ENCODE data around the gene PDCL2. TPM values are rescaled to one million over a fixed set of nuclear protein-coding genes. Genes with fewer than 3 reads are reported as not detected.

PDCL2 gene
- total and polyA plus RNA-seq, 2 of the 13 experiments (the other 11 are each of a cell fraction or from before 2014, with no cell fraction given) = not detected

GRCh38 chr4:55546756-55547465, 45.1 kb downstream of the PDCL2 start, which contains the start of gene CLOCK (continued):
- peak; percentile 58; the same call in 1 of the 2 replicates for TF ChIP-seq ARNT2 (CRISPR knock-in tag; IDR thresholded peaks at IDR 0.05; ENCODE audit: low read depth)
- peak; percentile 48; the same call in 1 of the 2 replicates for TF ChIP-seq ATF2 (CRISPR knock-in tag; IDR thresholded peaks at IDR 0.05)
- no peak; the same call in 1 of the 2 replicates for TF ChIP-seq WIZ (CRISPR knock-in tag; IDR thresholded peaks at IDR 0.05)
- no peak for TF ChIP-seq HMG20A (CRISPR knock-in tag; IDR thresholded peaks at IDR 0.05; ENCODE audit: borderline replicate concordance)
- TF ChIP-seq HNF1B (CRISPR knock-in tag; IDR thresholded peaks at IDR 0.05) = peak; percentile 41; the same call in 1 of the 2 replicates
- TF ChIP-seq CHD4 (IDR thresholded peaks at IDR 0.05; ENCODE audit: borderline replicate concordance, low read length) = no peak
- 0 out of 2 replicates have a peak, but pooled peaks have one; percentile 37 for TF ChIP-seq AHDC1 (CRISPR knock-in tag; IDR thresholded peaks at IDR 0.05; ENCODE audit: borderline replicate concordance)
- peak; percentile 44; the same call in 1 of the 2 replicates for TF ChIP-seq ZNF224 (CRISPR knock-in tag; IDR thresholded peaks at IDR 0.05)
- TF ChIP-seq MIER3 (CRISPR knock-in tag; IDR thresholded peaks at IDR 0.05; ENCODE audit: borderline replicate concordance) = no peak
- TF ChIP-seq IRF1 (CRISPR knock-in tag; IDR thresholded peaks at IDR 0.05; ENCODE audit: low read depth) = no peak
- no peak for TF ChIP-seq FOXA3 (CRISPR knock-in tag; IDR thresholded peaks at IDR 0.05)
- TF ChIP-seq NR1H2 (CRISPR knock-in tag; IDR thresholded peaks at IDR 0.05; ENCODE audit: borderline replicate concordance, low read depth) = 0 out of 2 replicates have a peak, but pooled peaks have one; percentile 44
- TF ChIP-seq ZNF256 (CRISPR knock-in tag; conservative IDR thresholded peaks at IDR 0.05) = no peak
- 0 out of 2 replicates have a peak, but pooled peaks have one; percentile 31 for TF ChIP-seq ZNF230 (CRISPR knock-in tag; IDR thresholded peaks at IDR 0.05)
- no peak for TF ChIP-seq FOXM1 (CRISPR knock-in tag; IDR thresholded peaks at IDR 0.05)
- no peak for TF ChIP-seq SUZ12 (IDR thresholded peaks at IDR 0.05; ENCODE audit: low read depth, low read length)
- 0 out of 2 replicates have a peak, but pooled peaks have one; percentile 37 for TF ChIP-seq MAF1 (CRISPR knock-in tag; IDR thresholded peaks at IDR 0.05; ENCODE audit: borderline replicate concordance)
- TF ChIP-seq E2F5 (CRISPR knock-in tag; conservative IDR thresholded peaks at IDR 0.05) = no peak
